DMS79 treated with DMSO at 0.1 percent for 48 hours (cell line): ENCODE results near the gene RAB11FIP3.
A peak's percentile ranks its signal among the peaks of the same experiment; 100 is the strongest.
"Not testable (repeated sequence)": the region's sequence is repeated elsewhere in the genome, so short reads cannot be mapped to it uniquely, and the experiment has no call there.

Experiments
- DNase-seq: peaks from one replicate; lab custom pipeline; 2025; lab: John Stamatoyannopoulos, UW

The RAB11FIP3 gene

GRCh38 chr16:391885-392335 is 33.5 kb upstream of the RAB11FIP3 start:
- DNase-seq = peak; percentile 20

DNA sequence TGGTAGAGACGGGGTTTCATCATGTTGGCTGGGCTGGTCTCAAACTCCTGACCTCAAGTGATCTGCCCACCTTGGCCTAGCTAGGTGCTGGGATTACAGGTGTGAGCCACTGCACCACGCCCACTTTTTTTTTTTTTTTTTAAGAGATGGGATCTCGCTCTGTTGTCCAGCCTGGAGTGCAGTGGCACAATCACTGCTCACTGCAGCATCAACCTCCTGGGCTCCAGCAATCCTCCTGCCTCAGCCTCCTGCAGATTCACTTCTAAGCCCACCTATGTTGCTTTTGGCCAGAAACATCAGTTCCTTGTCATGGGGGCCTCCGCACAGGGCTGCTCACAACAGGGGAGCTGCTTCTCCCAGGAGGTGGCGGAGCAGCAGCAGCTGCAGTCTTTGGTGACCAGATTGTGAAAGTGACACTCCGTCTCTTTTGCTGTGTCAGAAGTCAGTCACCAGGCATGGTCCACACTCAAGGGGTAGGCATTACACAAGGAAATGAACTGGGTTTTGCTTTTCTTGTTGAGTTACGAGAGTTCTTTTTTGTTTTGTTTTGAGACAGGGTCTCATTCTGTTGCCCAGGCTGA is 32.9 kb upstream of the RAB11FIP3 start:
- DNase-seq = no peak

DNA sequence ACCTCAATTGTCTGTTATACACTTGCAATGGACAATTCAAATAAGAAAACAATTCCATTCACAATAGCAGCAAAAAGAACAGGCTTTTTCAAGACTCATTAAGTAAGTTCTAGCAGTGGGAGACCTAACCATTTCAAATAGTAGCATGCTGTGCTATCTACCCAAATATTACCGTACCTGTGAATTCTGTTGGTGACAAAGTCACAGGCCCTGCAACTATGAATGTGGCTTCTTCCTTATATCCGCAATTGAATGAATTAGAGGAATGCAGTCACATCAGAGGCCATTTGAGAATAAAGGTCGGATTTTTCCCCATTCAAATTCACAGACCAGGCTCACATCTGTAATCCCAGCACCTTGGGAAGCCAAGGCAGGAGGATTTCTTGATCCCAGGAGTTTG is 29.2 kb upstream of the RAB11FIP3 start:
- peak; percentile 29 for DNase-seq

- peak; percentile 64 for DNase-seq
Measured at GRCh38 chr16:396605-397004, 28.8 kb upstream of the RAB11FIP3 start.

DNA sequence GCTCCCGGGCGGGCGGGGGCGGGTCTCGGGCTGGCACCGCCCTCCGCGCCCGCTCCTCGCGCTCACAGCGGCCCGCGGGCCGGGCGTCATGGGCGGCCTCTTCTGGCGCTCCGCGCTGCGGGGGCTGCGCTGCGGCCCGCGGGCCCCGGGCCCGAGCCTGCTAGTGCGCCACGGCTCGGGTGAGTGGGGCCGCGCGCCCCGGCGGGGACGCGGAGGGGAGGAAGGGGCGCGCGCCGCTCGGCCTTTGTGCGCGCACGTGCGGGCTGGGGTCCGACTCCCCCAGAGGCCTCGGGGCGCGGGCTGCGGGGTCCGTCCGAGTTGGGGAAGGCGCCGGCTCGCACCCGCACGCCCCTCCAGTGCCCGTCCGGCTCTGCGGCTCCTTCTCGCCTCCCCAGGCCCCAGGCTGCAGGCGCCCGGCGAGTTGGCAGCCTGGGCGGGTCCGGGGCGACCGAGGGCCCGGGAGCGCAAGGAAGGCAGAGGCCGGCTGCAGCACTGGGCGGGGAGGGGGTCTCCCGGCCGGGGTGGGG is 28.3 kb upstream of the RAB11FIP3 start, which contains the start of gene NME4:
Gene NME4, plus strand, starts transcription at position 65 of the 527 bp plus-strand sequence. Its CDS starts 24 bp downstream, at position 89.
- no peak for DNase-seq

- no peak for DNase-seq
Measured at GRCh38 chr16:397736-398332, 27.6 kb upstream of the RAB11FIP3 start.

DNA sequence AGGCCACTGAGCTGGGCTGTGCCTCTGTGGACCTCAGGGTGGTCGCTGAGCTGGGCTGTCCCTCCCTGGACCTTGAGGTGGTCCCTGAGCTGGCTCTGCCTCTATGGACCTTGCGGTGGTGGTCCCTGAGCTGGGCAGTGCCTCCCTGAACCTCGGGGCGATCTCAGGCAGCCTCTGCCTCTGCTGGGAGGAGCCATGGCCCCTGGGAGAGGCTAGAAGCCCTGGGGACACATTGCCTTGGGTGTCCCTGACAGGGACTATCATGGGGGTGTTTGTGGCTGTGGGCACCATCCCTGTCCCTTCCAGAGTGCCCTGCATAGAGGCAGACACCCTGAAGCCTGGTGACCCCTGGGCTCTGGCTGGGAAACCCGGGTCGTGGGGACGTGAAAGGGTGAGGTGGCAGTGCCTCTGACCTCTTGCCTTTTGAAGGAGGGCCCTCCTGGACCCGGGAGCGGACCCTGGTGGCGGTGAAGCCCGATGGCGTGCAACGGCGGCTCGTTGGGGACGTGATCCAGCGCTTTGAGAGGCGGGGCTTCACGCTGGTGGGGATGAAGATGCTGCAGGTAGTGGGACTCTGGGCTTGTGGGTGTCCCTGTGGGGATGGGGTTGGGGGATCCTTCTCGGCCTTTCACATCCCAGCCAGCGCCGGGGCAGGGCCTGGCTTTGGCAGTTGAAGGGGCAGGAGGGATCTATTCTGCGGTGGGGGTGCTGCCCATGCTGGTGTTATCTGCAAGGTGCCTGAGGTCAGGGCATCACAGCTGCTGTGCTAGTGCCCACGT is 26.7 kb upstream of the RAB11FIP3 start:
- DNase-seq = no peak

DNA sequence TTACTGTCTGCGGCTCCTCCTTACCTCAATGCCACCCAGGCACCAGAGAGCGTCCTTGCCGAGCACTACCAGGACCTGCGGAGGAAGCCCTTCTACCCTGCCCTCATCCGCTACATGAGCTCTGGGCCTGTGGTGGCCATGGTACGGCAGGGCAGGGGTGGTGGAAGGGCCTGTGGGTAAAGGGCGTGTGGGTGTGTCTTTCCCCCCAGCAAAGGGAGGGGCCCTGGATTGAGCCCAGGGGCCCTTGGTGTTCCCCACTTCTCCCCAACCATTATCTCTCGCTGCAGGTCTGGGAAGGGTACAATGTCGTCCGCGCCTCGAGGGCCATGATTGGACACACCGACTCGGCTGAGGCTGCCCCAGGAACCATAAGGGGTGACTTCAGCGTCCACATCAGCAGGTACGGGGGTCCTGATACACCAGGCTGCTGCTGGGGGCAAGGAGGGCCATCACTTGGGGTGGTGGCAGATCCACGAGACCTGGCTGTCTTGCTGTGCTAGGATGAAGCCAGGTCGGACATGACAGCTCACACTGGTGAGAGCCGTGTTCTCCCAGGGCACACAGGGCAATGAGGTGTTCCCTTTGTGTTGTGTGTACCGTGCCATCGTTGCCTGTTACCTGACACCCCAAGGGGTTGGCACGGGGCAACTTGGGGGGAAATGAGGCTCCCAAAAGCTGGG is 26.0 kb upstream of the RAB11FIP3 start:
- no peak for DNase-seq

DNA sequence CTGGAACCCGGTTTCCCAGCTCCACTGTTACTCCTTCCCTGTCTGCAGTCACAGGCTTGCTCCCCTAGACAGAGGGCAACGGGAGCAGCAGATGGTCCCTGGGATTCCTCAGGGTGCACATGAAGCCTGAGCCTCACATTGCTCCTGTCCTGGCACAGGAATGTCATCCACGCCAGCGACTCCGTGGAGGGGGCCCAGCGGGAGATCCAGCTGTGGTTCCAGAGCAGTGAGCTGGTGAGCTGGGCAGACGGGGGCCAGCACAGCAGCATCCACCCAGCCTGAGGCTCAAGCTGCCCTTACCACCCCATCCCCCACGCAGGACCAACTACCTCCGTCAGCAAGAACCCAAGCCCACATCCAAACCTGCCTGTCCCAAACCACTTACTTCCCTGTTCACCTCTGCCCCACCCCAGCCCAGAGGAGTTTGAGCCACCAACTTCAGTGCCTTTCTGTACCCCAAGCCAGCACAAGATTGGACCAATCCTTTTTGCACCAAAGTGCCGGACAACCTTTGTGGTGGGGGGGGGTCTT is 25.3 kb upstream of the RAB11FIP3 start:
- no peak for DNase-seq

GRCh38 chr16:401468-402348 is 23.7 kb upstream of the RAB11FIP3 start, which contains the start of gene DECR2:
Gene DECR2, plus strand, starts transcription at chr16:401885. Its CDS starts 79 bp downstream, at chr16:401964.
- DNase-seq = peak; percentile 60

GRCh38 chr16:404971-405486 is 20.4 kb upstream of the RAB11FIP3 start:
- DNase-seq = no peak

DNA sequence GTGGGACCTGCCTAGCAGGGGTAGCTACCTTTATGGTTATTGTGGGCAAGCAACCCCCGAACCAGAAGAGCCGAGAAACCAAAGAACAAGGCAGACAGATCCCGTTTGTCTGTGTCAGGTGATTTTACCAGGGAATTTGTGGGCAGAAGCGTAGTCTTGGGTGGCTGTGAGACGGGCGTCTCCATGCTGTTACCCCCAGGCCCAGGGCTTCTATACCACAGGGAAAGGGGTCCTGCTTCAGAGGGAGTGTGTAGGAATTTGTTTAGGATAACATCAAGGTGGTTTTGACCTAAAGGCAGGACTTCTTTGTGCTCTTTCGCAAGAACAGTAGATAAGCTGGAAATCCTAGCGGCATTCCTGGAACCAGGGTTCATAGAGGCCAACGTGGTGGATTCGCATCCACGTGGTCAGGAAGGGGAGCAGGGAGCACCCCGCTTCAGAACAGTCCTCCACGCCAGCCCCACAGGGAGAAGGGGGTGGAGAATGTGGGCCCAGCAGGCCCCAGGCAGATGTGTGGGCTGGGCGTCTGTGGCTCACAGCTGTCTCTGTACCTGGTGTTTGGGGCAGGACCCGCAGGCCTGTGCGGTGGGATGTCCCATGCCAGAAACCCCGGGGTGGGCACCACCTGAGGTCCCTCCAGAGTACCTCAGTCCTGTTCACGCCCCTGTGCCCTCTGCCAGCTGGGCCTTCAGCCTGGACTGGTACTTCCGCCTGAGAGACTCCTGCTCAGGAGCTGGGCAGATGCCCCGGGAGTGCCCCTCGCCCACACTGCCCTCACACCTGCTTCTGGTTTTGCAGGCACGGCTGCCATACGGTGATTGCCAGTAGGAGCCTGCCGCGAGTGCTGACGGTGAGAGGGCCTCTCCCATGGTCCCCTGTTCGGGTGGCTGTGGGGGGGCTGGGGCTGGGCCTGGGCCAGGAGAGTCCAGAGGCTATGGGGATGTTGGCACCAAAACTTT is 19.6 kb upstream of the RAB11FIP3 start:
- no peak for DNase-seq

- no peak for DNase-seq
Measured at GRCh38 chr16:407253-407652, 18.2 kb upstream of the RAB11FIP3 start.

DNA sequence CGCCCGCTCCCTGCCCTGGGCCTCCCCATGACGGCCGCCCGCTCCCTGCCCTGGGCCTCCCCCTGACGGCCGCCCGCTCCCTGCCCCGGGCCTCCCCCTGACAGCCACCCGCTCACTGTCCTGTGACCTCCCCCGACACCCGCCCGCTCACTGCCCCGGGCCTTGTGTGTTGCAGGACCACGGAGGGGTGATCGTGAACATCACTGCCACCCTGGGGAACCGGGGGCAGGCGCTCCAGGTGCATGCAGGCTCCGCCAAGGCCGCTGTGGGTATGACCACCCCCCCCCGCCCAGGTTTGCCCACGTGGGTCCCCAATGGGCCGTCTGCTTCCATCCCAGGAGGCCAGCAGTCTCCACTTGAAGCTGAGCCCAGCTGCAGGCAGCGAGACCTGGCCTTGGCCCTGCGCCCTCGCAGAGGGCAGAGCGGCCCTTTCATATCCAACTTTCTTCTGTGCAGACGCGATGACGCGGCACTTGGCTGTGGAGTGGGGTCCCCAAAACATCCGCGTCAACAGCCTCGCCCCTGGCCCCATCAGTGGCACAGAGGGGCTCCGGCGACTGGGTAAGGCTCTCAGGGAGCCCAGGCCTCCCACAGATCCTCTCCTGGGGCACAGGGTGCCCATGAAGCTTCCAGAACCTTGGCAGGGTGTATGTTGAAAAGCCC is 14.8 kb upstream of the RAB11FIP3 start:
- DNase-seq = no peak

DNA sequence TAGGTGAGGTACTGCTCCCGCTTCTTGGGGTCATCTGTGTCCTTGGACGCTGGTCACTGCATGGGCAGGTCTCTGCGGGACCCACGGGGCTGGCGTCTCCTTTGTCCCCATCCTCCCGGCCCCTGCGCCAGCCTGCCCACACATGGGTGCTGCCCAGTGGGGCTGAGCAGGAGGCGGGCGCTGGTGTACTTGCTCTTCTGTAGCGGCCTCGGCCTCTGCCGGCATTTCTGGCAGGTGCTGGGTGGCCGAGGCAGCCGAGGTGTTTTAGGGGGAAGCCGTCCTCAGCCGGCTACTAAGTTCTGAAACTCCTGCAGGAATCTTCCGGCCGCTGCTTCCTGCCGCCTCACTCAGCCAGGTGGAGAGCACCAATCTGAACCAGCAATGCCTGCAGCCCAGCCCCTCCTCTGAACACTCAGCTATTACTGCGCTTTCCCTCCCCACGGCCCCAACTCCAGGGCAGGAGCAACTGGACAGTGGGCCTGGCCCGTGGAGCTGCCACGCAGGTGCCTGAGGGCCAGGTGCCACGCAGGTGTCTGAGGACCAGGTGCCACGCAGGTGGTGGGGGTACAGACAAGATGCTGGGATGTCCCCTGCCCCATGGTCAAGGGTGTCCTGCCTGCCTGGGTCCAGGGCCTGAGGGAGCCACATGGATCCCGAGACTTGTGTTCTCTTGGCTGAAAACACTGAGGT is 13.7 kb upstream of the RAB11FIP3 start:
- DNase-seq = no peak

- DNase-seq = no peak
Measured at GRCh38 chr16:414395-415169, 10.9 kb upstream of the RAB11FIP3 start.

GRCh38 chr16:415170-415498 is 10.3 kb upstream of the RAB11FIP3 start:
- DNase-seq = not testable (repeated sequence)

GRCh38 chr16:422179-422578 is 3.3 kb upstream of the RAB11FIP3 start:
- not testable (repeated sequence) for DNase-seq
